ENCODE measurements around the gene TPRN. TPM values are rescaled to one million over a fixed set of nuclear protein-coding genes. Genes with fewer than 3 reads are reported as not detected.

Gene TPRN
- total and polyA plus RNA-seq, 4 donors: 4.3 to 10.8 (median 5.7) TPM

DNA sequence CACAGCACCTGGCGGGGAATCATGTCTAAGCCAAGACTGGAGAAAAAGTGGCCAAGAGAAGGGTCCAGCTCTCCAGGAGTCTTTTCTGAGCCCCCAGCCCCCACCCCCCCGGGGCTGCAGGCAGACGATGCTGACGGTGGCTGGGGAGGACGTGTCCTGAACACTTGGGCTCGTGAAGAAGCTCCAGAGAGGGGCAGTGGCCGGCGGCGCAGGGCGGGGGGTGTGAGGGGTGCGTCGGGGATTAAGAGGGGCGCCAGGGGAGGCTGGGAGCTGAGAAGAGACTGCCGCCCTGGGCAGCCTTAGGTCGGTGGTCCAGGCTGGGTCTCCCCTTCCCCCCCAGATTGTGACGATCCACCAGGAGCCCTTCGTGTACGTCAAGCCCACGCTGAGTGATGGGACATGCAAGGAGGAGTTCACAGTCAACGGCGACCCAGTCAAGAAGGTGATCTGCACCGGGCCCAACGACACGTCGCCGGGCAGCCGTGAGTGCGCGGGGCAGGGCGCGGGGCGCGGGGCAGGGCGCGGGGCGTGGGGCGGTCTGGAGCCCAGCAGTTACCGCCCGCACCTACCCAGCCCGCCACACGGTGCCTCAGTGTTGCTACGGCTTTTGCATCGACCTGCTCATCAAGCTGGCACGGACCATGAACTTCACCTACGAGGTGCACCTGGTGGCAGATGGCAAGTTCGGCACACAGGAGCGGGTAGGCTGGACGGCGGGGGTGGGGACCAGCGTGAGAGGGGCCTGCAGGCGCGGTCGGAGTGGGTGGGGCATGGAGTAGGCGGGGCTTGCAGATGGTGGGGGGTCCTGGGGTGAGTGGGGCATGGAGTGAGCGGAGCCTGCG is 39.6 kb downstream of the TPRN start:
- H3K9me3 ChIP-seq (ENCODE audit: control insufficient read depth, low read length): no peaks in the 10 kb centered on the region
- WGBS, 2 donors: 23 to 28% methylated on average over 42 to 56 of the region's 56 CpGs
- no peak overlapping the region for H3K27ac ChIP-seq (ENCODE audit: low read depth in 1 of 2, low read length in 2 of 2)
- H3K36me3 ChIP-seq (ENCODE audit: control insufficient read depth in 1 of 2, insufficient read depth in 2 of 2, low read length in 1 of 2): no peaks in the 10 kb centered on the region
- ATAC-seq (ENCODE audit: low FRiP score): no peak
- H3K4me1 ChIP-seq (ENCODE audit: control insufficient read depth in 1 of 2, insufficient read depth in 2 of 2, low read length in 2 of 2): no peaks in the 10 kb centered on the region
- no peaks in the 10 kb centered on the region for H3K27me3 ChIP-seq (ENCODE audit: control insufficient read depth in 1 of 2, insufficient read depth in 2 of 2, low read length in 1 of 2)
- DNase-seq: no peak
- H3K4me3 ChIP-seq (ENCODE audit: low read length in 2 of 2): no peak overlapping the region
- intact Hi-C loops (cut with DNase I): no loop called here

DNA sequence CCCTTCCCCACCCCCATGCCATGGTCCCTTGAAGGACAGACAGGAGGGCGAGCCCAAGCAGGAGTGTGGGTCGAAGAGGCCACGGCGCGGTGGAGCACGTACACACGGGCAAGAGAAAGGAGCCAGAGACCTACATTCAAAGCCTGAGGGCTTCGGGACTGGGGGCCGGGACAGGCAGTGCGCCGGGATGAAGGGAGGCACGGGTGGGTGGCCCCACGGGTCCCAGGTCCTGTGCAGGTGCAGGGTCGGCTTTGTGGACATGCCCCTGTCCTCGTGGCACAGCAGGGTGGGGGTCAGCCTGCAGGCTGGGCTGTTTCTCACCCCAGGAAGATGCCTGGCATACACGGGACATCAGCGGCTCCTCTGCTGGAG is 40.5 kb downstream of the TPRN start:
- 63 to 68% methylated on average over 16 to 17 of the region's 17 CpGs for WGBS, 2 donors
- H3K27me3 ChIP-seq (ENCODE audit: control insufficient read depth in 1 of 2, insufficient read depth in 2 of 2, low read length in 1 of 2): no peaks in the 10 kb centered on the region
- intact Hi-C loops (cut with DNase I): no loop called here

DNA sequence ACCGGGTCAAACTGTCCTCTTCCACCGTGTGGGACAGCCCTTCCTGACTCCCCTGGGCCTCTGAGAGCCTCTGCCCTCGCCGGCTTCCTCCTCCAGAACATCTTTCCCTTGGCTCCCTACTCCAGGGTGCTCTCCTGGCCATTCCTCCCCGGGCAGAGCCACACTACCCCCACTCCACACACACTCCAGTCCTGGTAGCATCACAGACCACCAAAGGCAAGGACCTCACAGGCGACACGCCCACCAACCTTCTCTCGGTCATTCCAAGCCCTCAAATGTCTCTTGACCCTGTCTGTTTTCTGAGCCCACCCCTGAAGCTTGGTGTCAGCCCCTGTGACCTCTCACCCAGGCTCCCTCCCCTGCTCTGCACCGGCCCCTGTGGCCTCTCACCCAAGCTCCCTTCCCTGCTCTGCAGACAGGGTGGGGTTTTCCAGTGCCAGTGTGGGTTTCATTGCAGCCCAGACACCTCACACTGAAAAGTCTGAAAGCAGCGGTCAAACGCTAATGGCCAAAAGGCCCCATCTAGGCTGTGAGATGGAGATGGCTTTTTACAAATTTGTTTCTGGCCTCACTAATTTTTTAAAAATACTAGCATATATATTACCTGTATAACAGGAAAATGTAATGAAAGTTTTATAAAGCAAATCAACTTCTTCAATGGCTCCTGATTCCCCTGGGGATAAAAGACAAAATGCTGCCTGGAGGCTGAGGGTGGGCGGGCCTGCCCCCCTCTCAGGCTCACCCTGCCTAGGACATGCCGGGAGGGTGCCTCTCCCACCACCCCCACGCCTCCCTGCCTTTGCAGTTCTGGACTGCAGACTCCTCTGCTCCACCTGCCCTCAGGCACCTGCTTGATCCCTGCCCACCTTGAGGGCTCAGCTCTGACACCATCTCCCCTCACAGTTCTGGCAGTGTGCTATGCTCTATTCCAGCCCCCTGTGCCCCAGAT is 41.2 kb downstream of the TPRN start:
- no peaks in the 10 kb centered on the region for H3K27me3 ChIP-seq (ENCODE audit: control insufficient read depth in 1 of 2, insufficient read depth in 2 of 2, low read length in 1 of 2)
- ATAC-seq (ENCODE audit: low FRiP score) (no peak), DNase-seq (no peak)
- H3K9me3 ChIP-seq (ENCODE audit: control insufficient read depth, low read length): no peaks in the 10 kb centered on the region
- no peak overlapping the region for H3K4me3 ChIP-seq (ENCODE audit: low read length in 2 of 2)
- intact Hi-C loops (cut with DNase I): no loop called here
- WGBS, 2 donors: 38 to 40% methylated on average over 14 of the region's 14 CpGs
- no peaks in the 10 kb centered on the region for H3K4me1 ChIP-seq (ENCODE audit: control insufficient read depth in 1 of 2, insufficient read depth in 2 of 2, low read length in 2 of 2)
- H3K27ac ChIP-seq (ENCODE audit: low read depth in 1 of 2, low read length in 2 of 2): no peak overlapping the region
- H3K36me3 ChIP-seq (ENCODE audit: control insufficient read depth in 1 of 2, insufficient read depth in 2 of 2, low read length in 1 of 2): no peaks in the 10 kb centered on the region

More for the DNA sequence above, 40.5 kb downstream of the TPRN start:
- no peaks in the 10 kb centered on the region for H3K4me1 ChIP-seq (ENCODE audit: control insufficient read depth in 1 of 2, insufficient read depth in 2 of 2, low read length in 2 of 2)
- DNase-seq (no peak), ATAC-seq (ENCODE audit: low FRiP score) (no peak)
- H3K9me3 ChIP-seq (ENCODE audit: control insufficient read depth, low read length): no peaks in the 10 kb centered on the region
- no peaks in the 10 kb centered on the region for H3K36me3 ChIP-seq (ENCODE audit: control insufficient read depth in 1 of 2, insufficient read depth in 2 of 2, low read length in 1 of 2)
- no peak overlapping the region for H3K4me3 ChIP-seq (ENCODE audit: low read length in 2 of 2)
- H3K27ac ChIP-seq (ENCODE audit: low read depth in 1 of 2, low read length in 2 of 2): no peak overlapping the region

DNA sequence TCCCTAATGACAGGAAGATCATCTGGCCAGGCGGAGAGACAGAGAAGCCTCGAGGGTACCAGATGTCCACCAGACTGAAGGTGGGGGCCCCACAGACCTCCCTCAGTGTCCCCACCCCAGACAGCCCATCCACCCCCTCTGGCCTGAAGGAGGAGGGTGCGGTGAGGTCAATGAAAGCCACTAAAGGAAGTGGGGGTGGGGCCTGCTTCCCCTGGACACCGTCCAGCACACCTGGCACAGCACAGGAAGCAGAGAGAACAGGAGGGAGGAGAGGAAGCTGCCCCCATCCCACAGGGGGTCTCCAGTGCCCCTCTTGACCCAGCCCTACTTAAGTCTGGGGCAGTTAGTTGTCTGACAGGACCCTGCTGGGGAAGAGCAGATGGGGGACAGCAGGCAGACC is 41.9 kb downstream of the TPRN start:
- intact Hi-C loops (cut with DNase I): no loop called here
- Histone ChIP-seq H3K4me3 (ENCODE audit: low read length in 2 of 2) (no peak overlapping the region), H3K27me3 (ENCODE audit: control insufficient read depth in 1 of 2, insufficient read depth in 2 of 2, low read length in 1 of 2) (no peaks in the 10 kb centered on the region), H3K36me3 (ENCODE audit: control insufficient read depth in 1 of 2, insufficient read depth in 2 of 2, low read length in 1 of 2) (no peaks in the 10 kb centered on the region), H3K4me1 (ENCODE audit: control insufficient read depth in 1 of 2, insufficient read depth in 2 of 2, low read length in 2 of 2) (no peaks in the 10 kb centered on the region), H3K27ac (ENCODE audit: low read depth in 1 of 2, low read length in 2 of 2) (no peak overlapping the region), H3K9me3 (ENCODE audit: control insufficient read depth, low read length) (no peaks in the 10 kb centered on the region)
- DNase-seq (no peak), ATAC-seq (ENCODE audit: low FRiP score) (no peak)
- 49 to 61% methylated on average over 4 of the region's 4 CpGs for WGBS, 2 donors

DNA sequence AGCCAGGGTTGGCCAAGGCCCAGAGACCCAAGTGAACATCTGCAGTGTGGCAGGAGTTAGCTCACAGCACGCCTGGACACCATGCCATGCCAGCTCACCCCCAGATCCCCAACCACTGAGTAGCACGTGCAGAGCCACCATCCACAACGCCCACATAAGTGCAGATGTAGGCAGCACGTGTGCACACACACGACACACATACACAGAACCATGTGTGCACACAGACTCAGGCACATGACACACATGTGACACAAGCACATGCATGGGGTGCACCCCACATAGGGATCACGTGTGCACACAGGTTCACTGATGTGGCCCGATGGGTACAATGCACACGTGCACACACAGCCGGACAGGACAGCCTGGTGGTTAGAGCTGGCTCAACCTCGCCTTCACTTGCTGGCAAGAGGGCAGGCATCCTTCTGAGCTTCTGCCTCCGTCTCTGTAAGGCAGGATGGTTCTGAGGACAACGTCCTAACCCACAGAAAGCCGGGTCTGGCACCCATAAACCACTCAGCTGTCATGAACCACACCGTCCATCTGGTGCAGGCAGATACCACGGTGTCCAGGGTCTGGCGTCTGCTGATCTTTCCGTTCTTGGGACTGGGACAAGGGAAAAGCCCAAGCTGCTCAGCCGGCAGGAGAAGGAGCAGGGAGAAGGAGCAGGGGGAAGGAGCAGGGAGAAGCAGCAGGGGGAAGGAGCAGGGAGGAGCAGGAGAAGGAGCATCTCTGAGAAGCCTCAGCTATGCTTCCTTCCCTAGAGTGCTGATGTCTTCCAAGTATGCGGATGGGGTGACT is 42.7 kb downstream of the TPRN start:
- WGBS, 2 donors: 61 to 65% methylated on average over 19 of the region's 19 CpGs
- H3K4me1 ChIP-seq (ENCODE audit: control insufficient read depth in 1 of 2, insufficient read depth in 2 of 2, low read length in 2 of 2): no peaks in the 10 kb centered on the region
- no peak for DNase-seq
- no peak overlapping the region for H3K4me3 ChIP-seq (ENCODE audit: low read length in 2 of 2)
- no peaks in the 10 kb centered on the region for H3K27me3 ChIP-seq (ENCODE audit: control insufficient read depth in 1 of 2, insufficient read depth in 2 of 2, low read length in 1 of 2)
- H3K9me3 ChIP-seq (ENCODE audit: control insufficient read depth, low read length): no peaks in the 10 kb centered on the region
- no peaks in the 10 kb centered on the region for H3K36me3 ChIP-seq (ENCODE audit: control insufficient read depth in 1 of 2, insufficient read depth in 2 of 2, low read length in 1 of 2)
- no peak for ATAC-seq (ENCODE audit: low FRiP score)
- intact Hi-C loops (cut with DNase I): no loop called here
- no peak overlapping the region for H3K27ac ChIP-seq (ENCODE audit: low read depth in 1 of 2, low read length in 2 of 2)

DNA sequence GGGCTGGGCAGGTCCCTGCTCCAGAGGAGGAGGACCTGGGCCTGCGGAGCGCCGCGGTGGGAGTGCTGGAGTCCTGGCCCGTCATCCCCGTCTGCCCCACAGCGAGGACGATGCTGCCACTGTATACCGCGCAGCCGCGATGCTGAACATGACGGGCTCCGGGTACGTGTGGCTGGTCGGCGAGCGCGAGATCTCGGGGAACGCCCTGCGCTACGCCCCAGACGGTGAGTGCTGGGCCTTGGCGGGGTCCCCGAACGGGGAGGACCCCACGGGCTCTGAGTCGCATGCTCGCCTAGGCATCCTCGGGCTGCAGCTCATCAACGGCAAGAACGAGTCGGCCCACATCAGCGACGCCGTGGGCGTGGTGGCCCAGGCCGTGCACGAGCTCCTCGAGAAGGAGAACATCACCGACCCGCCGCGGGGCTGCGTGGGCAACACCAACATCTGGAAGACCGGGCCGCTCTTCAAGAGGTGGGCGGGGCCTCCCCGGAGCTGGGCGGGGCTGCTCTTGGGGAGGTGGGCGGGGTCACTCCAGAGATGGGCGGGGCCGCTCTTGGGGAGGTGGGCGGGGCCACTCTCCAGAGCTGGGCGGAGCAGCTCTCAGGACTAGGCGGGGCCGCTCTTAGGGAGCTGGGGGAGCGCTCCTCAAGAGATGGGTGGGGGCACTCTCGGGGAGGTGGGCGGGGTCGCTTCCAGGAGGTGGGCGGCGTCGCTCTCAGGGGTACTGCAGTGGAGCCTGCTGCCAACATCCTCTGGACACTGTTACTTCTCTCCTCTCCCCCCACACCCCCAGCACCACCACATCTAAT is 43.8 kb downstream of the TPRN start:
- intact Hi-C loops (cut with DNase I): no loop called here
- no peaks in the 10 kb centered on the region for H3K4me1 ChIP-seq (ENCODE audit: control insufficient read depth in 1 of 2, insufficient read depth in 2 of 2, low read length in 2 of 2)
- no peak for DNase-seq
- no peaks in the 10 kb centered on the region for H3K36me3 ChIP-seq (ENCODE audit: control insufficient read depth in 1 of 2, insufficient read depth in 2 of 2, low read length in 1 of 2)
- no peaks in the 10 kb centered on the region for H3K9me3 ChIP-seq (ENCODE audit: control insufficient read depth, low read length)
- no peaks in the 10 kb centered on the region for H3K27me3 ChIP-seq (ENCODE audit: control insufficient read depth in 1 of 2, insufficient read depth in 2 of 2, low read length in 1 of 2)
- H3K27ac ChIP-seq (ENCODE audit: low read depth in 1 of 2, low read length in 2 of 2): no peak overlapping the region
- WGBS, 2 donors: 3% methylated on average over 59 to 65 of the region's 65 CpGs
- H3K4me3 ChIP-seq (ENCODE audit: low read length in 2 of 2): no peak overlapping the region
- peak; percentile 59 for ATAC-seq (ENCODE audit: low FRiP score)

DNA sequence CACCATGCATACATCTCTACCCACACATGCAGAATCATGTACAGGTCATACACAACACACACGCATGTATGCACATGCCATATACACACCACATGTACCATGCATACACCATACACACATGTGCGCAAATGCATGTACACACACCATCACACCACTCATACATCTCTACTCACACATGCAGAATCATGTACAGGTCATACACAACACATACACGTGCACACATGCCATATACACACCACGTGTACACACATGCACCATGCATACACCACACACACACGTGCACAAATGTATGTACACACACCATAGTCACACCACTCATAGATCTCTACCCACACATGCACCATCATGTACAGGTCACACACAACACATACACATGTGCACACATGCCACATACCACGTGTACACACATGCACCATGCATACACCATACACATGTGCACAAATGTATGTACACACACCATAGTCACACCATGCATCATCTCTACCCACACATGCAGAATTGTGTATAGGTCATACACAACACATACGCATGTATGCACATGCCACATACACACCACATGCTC is 47.6 kb downstream of the TPRN start:
- no peaks in the 10 kb centered on the region for H3K36me3 ChIP-seq (ENCODE audit: control insufficient read depth in 1 of 2, insufficient read depth in 2 of 2, low read length in 1 of 2)
- ATAC-seq (ENCODE audit: low FRiP score) (no peak), DNase-seq (no peak)
- no peak overlapping the region for H3K27ac ChIP-seq (ENCODE audit: low read depth in 1 of 2, low read length in 2 of 2)
- intact Hi-C loops (cut with DNase I): no loop called here
- H3K4me1 ChIP-seq (ENCODE audit: control insufficient read depth in 1 of 2, insufficient read depth in 2 of 2, low read length in 2 of 2): no peaks in the 10 kb centered on the region
- H3K9me3 ChIP-seq (ENCODE audit: control insufficient read depth, low read length): no peaks in the 10 kb centered on the region
- H3K4me3 ChIP-seq (ENCODE audit: low read length in 2 of 2): no peak overlapping the region
- H3K27me3 ChIP-seq (ENCODE audit: control insufficient read depth in 1 of 2, insufficient read depth in 2 of 2, low read length in 1 of 2): no peaks in the 10 kb centered on the region
- 91 to 93% methylated on average over 7 of the region's 7 CpGs for WGBS, 2 donors
